ENCODE results near the gene LDAH. TPM values are rescaled to one million over a fixed set of nuclear protein-coding genes. Genes with fewer than 3 reads are reported as not detected.

The LDAH gene
- total and polyA plus RNA-seq, 2 donors (not counting 3 experiments of a cell fraction or from before 2014, with no cell fraction given) = 12.3 to 24.0 TPM

- H3K9me3 ChIP-seq (replicated peaks; ENCODE audit: control insufficient read depth, insufficient read depth, low read length) = no peaks in the 10 kb centered on the region
- FAIRE-seq (no peak), DNase-seq (ENCODE audit: low read depth, low spot score) (no peak)
- no peak overlapping the region for H3K4me2 ChIP-seq (ENCODE audit: insufficient read depth, low read length)
- dilution Hi-C loops (cut with MboI; ENCODE audit: extremely low pct_ligation_motif_present, low sequenced_read_pairs) = no loop called here
- H3K36me3 ChIP-seq (ENCODE audit: control insufficient read depth in 2 of 2, extremely low read depth in 1 of 2, insufficient read depth in 2 of 2, low read length in 2 of 2) = peaks cover 0 to 3% of the 10 kb centered on the region in 2 experiments
- intact Hi-C loops (cut with micrococcal nuclease) = no loop called here
- ChIA-PET CTCF (interaction anchor here (1.2 to 5.2 kb wide), 4 partner anchors 10 to 98 kb away, joined by 3 to 40 read pairs (median 14); partner anchors contain the start of gene LDAH), POLR2A (no interaction called here)
- no peak for TF ChIP-seq MAX (IDR thresholded peaks at IDR 0.05; ENCODE audit: insufficient read depth, insufficient read length)
- no peak overlapping the region for H2AFZ ChIP-seq (ENCODE audit: low read depth, low read length)
- no peak overlapping the region for H3K9ac ChIP-seq (replicated peaks; ENCODE audit: extremely low read depth, insufficient read depth, low read length)
- no peak overlapping the region for H3K27ac ChIP-seq (ENCODE audit: insufficient read depth, low read depth, low read length)
- H4K20me1 ChIP-seq (replicated peaks; ENCODE audit: control insufficient read depth, extremely low read depth, insufficient read depth, low read length) = no peaks in the 10 kb centered on the region
- H3K4me3 ChIP-seq (replicated peaks in 1 of 3; ENCODE audit: insufficient read depth in 1 of 3, low read depth in 1 of 3, low read length in 3 of 3) = no peak overlapping the region
- no TSS peak for BruUV-seq (replicated peaks)
- no peaks in the 10 kb centered on the region for H3K79me2 ChIP-seq (ENCODE audit: control insufficient read depth, insufficient read depth, low read length)
- no peaks in the 10 kb centered on the region for H3K9me1 ChIP-seq (replicated peaks; ENCODE audit: control insufficient read depth, extremely low read depth, insufficient read depth, low read length)
- H3K4me1 ChIP-seq (ENCODE audit: control insufficient read depth, extremely low read depth, insufficient read depth, low read length) = no peaks in the 10 kb centered on the region
- H3K27me3 ChIP-seq (ENCODE audit: control insufficient read depth in 2 of 2, insufficient read depth in 2 of 2, low read length in 2 of 2) = no peaks in the 10 kb centered on the region
These were observed 63.9 kb downstream of the LDAH start for GRCh38 chr2:20758997-20759396.

- Histone ChIP-seq H3K27me3 (ENCODE audit: control insufficient read depth in 2 of 2, insufficient read depth in 2 of 2, low read length in 2 of 2) (no peaks in the 10 kb centered on the region), H4K20me1 (replicated peaks; ENCODE audit: control insufficient read depth, extremely low read depth, insufficient read depth, low read length) (no peaks in the 10 kb centered on the region), H3K9me3 (replicated peaks; ENCODE audit: control insufficient read depth, insufficient read depth, low read length) (no peaks in the 10 kb centered on the region), H3K4me3 (replicated peaks in 1 of 3; ENCODE audit: insufficient read depth in 1 of 3, low read depth in 1 of 3, low read length in 3 of 3) (no peak overlapping the region), H3K4me2 (ENCODE audit: insufficient read depth, low read length) (no peak overlapping the region), H3K36me3 (ENCODE audit: control insufficient read depth in 2 of 2, extremely low read depth in 1 of 2, insufficient read depth in 2 of 2, low read length in 2 of 2) (peaks cover 0 to 3% of the 10 kb centered on the region in 2 experiments), H2AFZ (ENCODE audit: low read depth, low read length) (no peak overlapping the region), H3K27ac (ENCODE audit: insufficient read depth, low read depth, low read length) (no peak overlapping the region), H3K9me1 (replicated peaks; ENCODE audit: control insufficient read depth, extremely low read depth, insufficient read depth, low read length) (no peaks in the 10 kb centered on the region), H3K4me1 (ENCODE audit: control insufficient read depth, extremely low read depth, insufficient read depth, low read length) (no peaks in the 10 kb centered on the region), H3K9ac (replicated peaks; ENCODE audit: extremely low read depth, insufficient read depth, low read length) (no peak overlapping the region), H3K79me2 (ENCODE audit: control insufficient read depth, insufficient read depth, low read length) (no peaks in the 10 kb centered on the region)
- DNase-seq (ENCODE audit: low read depth, low spot score) (no peak), FAIRE-seq (no peak)
- TF ChIP-seq CTCF (IDR thresholded peaks at IDR 0.05; ENCODE audit: extremely low read depth in 1 of 2, insufficient read depth in 1 of 2, low read depth in 1 of 2, low read length in 2 of 2) = no peak
- no peak for TF ChIP-seq EZH2 (IDR thresholded peaks at IDR 0.05; ENCODE audit: borderline replicate concordance, low read depth, low read length, severe bottlenecking)
- no peak for TF ChIP-seq POLR2AphosphoS5 (IDR thresholded peaks at IDR 0.05; ENCODE audit: insufficient read depth, low read depth, low read length)
- TF ChIP-seq JUN (IDR thresholded peaks at IDR 0.05; ENCODE audit: borderline replicate concordance, insufficient read depth, insufficient read length, low read depth) = no peak
- TF ChIP-seq MAX (IDR thresholded peaks at IDR 0.05; ENCODE audit: insufficient read depth, insufficient read length) = no peak
- no peak for TF ChIP-seq GATA2 (IDR thresholded peaks at IDR 0.05; ENCODE audit: insufficient read depth, insufficient read length, low read depth, low read length)
- no peak for TF ChIP-seq MYC (IDR thresholded peaks at IDR 0.05; ENCODE audit: low read depth, low read length)
- TF ChIP-seq FOS (IDR thresholded peaks at IDR 0.05; ENCODE audit: borderline replicate concordance, insufficient read depth, low read length) = no peak
- TF ChIP-seq POLR2A (IDR thresholded peaks at IDR 0.05; ENCODE audit: low read depth, low read length) = no peak
- dilution Hi-C loops (cut with MboI; ENCODE audit: extremely low pct_ligation_motif_present, low sequenced_read_pairs) (no loop called here), intact Hi-C loops (cut with micrococcal nuclease) (no loop called here)
- CTCF ChIA-PET = interaction anchor here (1.1 to 5.2 kb wide), 4 partner anchors 9 to 97 kb away, joined by 3 to 40 read pairs (median 14); partner anchors contain the start of gene LDAH
- POLR2A ChIA-PET = no interaction called here
- no TSS peak for BruUV-seq (replicated peaks)
These were observed 65.4 kb downstream of the LDAH start for GRCh38 chr2:20757405-20758090.

Data from endothelial cell of umbilical vein (primary cell).